CD4-positive, alpha-beta T cell treated with Interleukin-17A for 4 hours (primary cell): ENCODE results near the gene PLP2.
"Not testable (repeated sequence)": the region's sequence is repeated elsewhere in the genome, so short reads cannot be mapped to it uniquely, and the experiment has no call there.

Source experiments
- DNase-seq: peaks from one replicate; pipeline ENCODE4 v3.0.0-alpha.2; 2020; ENCODE audit warnings: mixed read lengths

The PLP2 gene, protein sequence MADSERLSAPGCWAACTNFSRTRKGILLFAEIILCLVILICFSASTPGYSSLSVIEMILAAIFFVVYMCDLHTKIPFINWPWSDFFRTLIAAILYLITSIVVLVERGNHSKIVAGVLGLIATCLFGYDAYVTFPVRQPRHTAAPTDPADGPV

DNA sequence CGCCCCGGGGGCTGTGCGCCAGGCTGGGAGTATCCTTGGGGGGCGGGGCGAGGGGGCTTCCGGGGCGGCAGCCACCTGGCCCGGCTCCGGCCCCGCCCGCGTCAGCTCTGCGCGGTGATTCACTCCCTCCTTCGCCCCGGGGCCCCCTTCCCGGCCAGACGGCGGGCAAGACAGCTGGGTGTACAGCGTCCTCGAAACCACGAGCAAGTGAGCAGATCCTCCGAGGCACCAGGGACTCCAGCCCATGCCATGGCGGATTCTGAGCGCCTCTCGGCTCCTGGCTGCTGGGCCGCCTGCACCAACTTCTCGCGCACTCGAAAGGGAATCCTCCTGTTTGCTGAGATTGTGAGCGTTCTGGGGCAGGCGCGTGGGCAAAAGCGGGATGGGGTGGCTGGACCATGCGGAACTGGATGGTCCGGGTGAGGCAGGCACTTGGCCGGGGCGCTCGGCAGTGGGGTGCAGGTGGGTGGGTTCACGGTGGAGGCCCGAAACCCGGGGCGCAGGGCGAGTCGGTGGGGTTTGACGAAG is at the start of gene PLP2:
TSS of gene PLP2 (plus strand) at position 147 of the 528 bp plus-strand sequence. CDS start at position 250, 103 bp downstream.
- peak; percentile 85 for DNase-seq

DNA sequence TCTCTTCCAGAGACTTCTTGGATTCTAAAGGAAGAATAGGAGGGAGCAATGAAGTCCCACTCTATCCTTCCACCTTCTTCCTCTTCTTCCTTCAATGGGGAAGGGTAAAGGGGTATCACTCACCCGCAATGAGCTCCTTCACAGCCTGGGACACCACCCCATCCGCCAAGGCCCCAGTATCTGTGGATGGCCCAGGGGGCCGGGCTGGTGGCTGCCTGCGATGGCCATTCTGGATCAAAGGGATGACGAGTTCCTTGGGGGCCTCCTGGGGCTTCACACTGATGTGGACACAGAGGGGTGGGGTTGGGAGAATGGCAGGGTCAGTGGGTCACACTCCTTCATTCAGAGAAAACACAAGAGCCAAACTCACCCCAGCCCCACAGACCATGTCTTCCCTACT is 49.2 kb upstream of the PLP2 start:
- DNase-seq = no peak

DNA sequence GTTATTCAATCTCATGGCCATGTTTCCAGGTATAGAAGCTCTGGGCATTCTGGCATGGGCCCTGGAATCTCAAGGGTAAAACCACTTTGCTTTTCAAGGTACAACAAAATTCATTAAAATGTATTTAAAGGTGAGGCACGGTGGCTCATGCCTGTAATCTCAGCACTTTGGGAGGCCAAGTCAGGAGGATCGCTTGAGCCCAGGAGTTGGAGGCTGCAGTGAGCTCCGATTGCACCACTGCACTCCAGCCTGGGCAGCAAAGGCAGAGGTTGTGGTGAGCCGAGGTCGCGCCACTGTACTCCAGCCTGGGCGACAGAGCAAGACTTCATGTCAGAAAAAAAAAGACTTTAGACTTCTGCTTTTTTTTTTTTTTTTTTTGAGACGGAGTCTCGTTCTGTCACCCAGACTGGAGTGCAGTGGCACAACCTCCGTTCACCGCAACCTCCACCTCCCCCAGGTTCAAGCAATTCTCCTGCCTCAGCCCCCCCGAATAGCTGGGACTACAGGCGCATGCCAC is 43.9 kb upstream of the PLP2 start:
- DNase-seq = not testable (repeated sequence)

DNA sequence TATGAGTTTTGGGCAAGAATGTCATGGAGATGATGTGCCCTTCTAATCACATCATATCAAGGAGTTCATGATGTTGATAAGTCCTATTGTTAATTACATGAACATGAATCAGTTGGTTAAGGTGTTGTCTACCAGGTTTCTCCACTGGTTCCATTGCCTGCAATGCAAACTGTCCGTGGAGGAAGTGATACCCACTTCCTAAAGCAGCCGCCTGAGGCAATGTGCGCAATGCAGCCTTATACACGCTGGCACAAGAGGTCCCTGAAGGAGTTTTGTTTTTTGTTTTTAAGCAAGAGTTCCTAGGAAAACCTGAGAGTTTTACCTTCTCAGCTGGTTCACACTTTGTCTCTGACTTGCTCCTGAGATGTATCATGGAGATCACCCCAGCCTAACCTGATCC is 42.3 kb upstream of the PLP2 start:
- no peak for DNase-seq

DNA sequence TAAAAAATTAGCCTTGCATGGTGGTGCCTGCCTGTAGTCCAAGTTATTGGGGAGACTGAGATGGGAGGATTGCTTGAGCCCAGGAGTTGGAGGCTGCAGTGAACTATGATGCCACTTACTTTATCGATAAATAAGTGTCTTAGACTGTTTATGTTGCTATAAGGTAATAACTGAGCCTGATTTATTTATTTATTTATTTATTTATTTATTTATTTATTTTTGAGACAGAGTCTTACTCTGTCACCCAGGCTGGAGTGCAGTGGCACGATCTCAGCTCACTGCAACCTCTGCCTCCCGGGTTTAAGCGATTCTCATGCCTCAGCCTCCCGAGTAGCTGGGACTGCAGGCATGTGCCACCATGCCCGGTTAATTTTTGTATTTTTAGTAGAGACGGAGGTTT is 39.4 kb upstream of the PLP2 start:
- DNase-seq = not testable (repeated sequence)

DNA sequence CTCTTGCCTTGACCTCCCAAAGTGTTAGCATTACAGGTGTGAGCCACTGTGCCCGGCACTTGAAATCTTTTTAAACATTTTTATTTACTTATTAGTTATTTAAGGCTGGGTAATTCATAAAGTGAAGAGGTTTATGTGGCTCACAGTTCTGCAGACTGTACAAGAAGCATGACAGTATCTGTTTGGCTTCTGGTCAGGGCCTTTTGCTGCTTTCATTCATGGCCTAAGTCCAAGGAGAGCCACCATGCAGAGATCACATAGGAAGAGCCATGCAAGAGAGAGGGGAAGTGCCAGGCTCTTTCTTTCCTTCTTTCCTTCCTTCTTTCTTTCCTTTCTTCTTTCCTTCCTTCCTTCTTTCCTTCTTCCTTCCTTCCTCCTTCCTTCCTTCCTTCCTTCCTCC is 37.9 kb upstream of the PLP2 start:
- no peak for DNase-seq

DNA sequence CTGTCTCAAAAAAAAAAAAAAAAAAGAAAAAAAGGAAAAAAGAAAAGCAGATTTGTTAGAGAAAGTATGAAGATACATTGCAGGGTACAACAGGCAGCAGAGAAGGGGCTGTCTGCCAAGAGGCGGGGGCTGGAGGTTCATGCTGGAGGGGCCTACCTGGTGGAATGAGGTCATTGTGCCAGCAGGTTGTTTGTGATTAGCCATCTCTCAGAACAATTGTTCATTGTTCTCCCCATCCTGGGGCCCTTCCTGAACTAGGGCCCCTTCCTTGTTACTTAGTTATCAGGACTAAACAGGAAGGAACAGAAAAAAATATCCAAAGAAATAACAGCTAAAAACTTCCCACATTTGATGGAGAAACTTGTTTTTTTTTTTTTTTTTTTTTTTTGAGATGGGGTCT is 34.2 kb upstream of the PLP2 start:
- no peak for DNase-seq

DNA sequence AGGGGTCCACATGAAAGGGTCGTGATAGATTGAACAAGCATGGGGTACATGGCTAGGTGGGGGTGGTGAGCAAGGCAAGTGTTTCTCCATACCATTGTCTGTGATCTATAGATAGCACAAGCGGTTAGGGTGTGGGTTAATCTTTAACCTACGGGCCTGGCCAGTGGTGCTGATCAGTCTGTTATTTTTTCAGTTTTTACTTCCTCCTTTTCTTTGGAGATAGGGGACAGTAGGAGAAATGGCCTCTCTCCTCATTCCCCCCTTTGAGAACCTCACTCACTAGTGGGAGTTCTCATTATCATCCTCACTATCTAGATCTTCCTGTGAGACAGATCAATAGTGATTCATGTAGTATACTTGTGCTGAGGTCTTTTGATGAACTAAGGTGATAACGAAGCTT is 32.0 kb upstream of the PLP2 start:
- no peak for DNase-seq

DNA sequence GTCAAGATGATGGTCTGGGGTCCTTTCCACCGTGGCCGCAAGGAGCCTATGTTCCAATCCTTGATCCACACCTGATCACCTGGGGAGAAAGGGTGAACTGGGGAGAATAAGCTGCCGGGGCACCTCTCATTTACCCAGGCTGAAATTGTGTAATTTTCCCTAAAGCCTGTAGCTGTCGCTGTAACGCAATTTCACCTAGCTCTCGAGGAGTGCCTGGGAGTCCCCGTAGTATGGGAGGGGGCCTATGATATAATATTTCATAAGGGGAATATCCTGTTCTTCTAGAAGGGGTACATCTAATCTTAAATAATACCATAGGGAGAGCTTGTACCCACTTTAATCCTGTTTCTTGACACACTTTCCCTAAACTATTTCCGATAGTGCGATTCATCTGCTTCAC is 29.4 kb upstream of the PLP2 start:
- not testable (repeated sequence) for DNase-seq

DNA sequence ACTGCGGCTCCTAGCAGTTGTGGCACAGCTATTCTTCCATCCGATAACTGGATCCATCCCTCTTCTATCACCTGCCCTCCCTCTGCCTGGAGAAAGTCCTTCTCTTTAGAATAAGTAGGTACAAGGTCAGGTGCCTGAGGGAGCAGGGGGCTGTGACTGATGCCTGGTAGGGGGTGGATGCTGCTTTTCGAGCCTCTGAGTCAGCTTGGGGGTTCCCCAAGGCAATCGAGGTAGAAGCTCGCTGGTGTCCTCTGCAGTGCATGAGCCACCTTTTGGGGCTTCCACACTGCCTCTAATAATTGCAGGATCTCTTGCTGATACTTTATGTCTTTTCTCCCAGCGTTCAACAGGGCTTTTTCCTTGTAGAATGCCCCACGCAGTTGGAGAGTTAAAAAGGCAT is 28.5 kb upstream of the PLP2 start:
- not testable (repeated sequence) for DNase-seq

DNA sequence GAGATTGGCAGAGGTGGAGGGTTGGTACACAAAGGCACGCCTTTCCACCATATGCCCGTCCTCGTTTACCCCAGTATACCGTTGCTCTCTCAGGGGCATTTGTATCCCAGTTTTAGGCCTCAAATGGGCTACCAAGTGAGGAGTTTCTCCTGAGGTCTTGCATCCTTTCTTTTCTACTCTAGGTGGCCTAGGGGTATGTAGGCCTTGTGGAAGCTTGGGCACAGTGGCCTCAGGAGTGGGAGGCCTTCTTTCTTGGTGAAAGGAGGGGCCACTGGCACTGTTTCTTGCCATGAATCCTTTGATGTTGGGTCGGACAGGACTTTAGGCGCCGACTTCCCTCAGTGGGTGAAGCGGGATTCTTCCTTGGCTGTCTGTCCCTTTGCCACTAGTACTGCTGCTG is 24.4 kb upstream of the PLP2 start:
- DNase-seq = no peak

DNA sequence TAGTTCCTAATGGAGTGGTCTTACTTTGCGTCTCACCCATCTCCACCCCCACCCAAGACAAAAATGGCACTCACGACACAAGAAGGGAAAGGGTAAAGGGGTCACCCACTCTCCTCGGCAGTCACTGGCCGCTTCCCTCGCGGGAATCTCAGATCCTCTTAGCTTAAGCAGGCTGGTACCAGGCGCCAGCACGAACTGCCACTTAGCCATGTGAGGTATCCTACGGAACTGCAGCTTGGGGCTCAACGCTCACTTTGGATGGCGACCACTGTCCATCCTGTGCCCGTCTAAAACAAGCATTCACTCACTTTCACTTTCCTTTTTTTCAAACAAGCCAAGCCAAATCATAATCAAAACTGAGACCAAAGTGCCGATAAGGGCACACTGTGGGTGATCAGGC is 23.8 kb upstream of the PLP2 start:
- no peak for DNase-seq

DNA sequence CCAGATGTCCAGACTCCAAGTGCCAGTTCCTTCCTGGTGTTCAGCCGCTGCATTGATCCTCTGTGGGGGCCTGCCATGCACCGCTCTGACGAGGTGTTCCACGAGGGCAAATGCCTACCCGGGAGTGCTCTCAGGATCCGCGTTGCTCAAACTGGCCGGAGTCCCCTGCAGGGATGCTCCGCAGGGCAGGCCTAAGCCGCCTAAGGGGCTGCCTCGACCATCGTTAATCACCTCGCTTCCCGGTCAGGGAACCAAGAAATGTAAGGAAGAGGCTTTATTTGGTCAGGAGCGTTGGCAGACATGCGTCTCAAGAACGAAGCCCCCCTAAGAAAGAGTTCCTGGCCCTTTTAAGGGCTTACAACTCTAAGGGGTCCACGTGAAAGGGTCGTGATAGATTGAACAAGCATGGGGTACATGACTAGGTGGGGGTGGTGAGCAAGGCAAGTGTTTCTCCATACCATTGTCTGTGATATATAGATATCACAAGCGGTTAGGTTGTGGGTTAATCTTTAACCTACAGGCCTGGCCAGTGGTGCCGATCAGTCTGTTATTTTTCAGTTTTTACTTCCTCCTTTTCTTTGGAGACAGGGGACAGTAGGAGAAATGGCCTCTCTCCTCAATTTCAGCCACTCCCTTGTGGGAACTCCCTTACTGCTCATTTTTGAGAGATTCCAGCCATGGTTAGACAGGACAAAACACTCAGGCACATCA is 23.2 kb upstream of the PLP2 start:
- not testable (repeated sequence) for DNase-seq

DNA sequence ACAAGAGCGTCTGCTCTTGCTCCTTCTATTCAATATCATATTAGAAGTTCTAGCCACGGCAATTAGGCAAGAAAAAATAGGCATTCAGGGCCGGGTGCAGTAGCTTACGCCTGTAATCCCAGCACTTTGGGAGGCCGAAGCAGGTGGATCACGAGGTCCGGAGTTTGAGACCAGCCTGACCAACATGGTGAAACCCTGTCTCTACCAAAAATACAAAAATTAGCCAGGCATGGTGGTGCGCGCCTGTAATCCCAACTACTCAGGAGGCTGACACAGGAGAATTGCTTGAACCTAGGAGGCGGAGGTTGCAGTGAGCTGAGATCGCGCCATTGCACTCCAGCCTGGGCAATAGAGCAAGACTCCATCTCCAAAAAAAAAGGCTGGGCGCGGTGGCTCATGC is 22.4 kb upstream of the PLP2 start:
- not testable (repeated sequence) for DNase-seq

DNA sequence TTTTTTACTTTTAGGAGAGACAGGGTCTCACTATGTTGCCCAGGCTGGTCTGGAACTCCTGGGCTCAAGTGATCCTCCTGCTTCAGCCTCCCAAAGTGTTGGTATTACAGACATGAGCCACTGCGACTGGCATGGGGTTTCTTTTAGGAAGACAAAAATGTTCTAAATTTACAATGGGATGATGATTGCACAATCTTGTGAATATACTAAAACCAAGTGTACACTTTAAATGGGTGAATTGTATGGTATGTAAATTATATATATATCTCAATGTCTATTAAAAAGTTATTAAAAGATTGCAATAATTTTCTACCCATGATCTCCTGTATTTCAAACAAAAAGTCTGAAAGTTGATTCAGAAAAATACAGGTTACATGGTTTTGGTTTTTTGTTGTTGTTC is 18.2 kb upstream of the PLP2 start:
- no peak for DNase-seq

DNA sequence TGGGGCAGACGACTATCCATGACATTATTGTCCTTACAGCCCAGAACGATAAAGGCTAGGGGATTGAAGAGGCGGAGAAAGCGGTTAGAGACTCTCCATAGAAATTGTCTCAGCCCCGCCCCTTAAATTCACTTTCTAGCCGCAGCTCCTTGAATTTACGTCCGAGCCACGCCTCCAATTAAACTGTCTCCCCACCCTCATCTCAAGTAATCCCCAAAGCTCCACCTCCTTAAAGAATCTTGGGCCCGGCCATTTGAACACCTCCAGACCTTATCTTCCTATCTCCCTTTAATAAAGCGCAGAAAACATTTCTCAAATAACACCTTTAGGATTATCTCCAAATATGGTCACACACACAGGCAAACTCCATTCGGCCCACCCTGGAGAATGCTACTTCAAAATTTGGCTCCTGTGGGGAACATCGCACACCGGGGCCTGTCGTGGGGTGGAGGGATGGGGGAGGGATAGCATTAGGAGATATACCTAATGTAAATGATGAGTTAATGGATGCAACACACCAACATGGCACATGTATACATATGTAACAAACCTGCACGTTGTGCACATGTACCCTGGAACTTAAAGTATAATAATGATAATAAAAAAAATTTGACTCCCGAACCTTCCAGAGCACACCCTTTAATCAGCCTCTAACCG is 16.3 kb upstream of the PLP2 start:
- DNase-seq = peak; percentile 63

DNA sequence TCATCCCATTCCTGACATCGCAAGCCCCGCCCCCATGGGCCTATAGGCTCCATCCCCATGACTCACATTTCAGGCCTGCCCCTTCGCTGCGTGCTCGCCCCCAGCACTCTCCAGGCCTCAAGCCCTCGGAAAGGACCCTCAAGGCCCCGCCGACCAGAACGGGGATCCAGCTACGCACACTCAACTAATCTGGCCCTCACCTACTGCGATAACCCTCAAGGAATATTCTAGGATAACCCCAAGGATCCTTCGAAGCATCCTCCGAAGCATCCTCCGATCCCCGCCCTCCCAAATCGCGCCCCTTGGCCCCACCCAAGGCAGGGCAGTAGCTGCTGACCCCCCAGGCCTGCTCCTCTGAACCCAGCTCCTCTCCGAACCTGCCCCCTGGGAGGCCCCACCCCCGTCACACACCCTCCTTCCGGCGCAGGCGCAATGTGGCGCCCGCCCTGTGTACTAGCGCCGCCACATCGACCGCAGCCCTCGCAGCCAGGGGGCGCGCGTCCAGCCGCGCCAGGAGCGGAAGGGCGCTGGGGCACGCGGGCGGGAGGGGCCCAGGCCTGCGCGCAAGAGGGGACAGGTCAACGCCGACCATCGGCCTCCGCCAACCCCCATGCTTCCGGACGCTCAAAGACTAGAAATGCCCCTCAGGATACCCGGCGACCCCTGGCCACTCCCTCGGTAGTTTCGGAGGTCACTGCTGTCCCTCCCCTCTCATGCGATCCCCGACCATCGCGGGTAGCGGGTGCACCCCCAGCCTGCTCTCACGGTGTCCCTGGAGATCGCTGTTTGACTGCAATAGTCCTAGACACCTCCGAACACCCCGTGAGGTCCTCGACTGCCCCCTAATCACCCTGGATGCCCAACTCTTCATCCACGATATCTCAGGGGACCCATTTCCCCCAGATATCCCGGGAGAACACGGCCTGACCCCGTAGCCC is 15.5 kb upstream of the PLP2 start:
- DNase-seq = peak; percentile 89

DNA sequence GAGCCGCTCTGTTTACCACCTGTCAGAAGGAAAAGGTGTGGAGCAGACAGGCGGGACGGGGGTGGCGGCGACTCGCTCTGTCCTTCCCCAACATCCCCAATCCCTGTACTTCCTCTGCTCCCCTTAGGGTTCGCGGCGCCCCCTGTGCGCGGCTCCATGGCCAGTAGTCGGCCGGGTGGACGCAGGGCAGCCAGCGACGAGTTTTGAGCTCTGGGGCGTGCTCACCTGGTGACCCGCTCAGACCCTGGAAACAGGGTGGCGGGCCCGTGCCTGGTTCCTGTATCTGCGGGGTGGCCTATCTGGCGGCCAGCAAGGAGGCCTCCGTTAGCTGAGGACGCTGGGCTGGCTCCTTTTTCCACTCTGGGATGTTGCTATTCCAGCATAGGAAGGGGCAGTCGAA is 14.5 kb upstream of the PLP2 start:
- DNase-seq = no peak

DNA sequence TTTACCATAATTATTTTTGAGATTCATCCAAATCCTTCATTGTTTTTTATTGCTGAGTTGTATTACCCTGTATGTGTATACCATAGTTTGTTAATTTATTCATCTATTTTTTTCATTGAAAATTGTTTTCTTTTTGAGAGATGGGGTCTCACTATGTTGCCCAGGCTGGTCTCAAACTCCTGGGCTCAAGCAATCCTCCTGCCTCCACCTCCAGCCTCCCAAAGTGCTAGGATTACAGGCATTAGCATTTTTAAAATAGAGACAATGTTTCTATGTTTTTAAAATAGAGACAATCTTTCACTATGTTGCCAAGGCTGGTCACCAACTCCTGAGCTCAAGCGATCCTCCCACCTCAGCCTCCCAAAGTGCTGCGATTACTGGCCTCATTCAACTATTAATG is 10.8 kb upstream of the PLP2 start:
- DNase-seq = no peak

DNA sequence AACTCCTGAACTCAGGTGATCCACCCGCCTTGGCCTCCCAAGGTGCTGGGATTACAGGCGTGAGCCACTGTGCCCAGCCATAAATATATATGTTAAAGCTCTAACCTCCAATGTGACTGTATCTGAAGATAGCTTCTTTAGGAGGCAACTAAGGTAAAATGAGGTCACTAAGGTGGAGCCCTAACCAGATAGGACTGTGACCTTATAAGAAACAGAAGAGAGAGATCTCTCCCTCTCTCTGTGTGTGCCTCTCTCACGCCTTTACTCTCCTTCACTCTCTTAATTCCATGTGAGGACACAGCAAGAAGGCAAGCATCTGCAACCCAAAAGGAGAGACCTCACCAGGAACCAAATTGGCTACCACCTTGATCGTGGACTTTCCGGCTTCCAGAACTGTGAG is 10.1 kb upstream of the PLP2 start:
- DNase-seq = no peak

DNA sequence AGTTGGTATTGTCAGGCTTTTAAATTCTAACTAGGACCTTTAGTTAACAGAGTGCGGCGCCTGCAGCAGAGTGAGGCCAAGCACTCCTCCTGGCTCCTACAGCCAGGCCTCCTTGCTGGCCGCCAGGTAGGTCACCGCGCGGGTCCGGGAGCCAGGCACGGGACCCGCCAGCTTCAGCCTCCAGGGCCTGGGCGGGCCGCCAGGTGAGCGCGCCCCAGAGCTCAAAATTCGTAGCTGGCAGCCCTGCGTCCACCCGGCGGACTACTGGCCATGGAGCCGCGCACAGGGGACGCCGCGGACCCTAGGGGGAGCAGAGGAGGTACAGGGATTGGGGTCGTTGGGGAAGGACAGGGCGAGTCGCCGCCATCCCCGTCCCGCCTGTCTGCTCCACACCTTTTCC is 9.1 kb upstream of the PLP2 start, which contains the start of gene MAGIX:
TSS of gene MAGIX (plus strand) at position 139 of the 400 bp plus-strand sequence. CDS start at position 271, 132 bp downstream.
- no peak for DNase-seq

DNA sequence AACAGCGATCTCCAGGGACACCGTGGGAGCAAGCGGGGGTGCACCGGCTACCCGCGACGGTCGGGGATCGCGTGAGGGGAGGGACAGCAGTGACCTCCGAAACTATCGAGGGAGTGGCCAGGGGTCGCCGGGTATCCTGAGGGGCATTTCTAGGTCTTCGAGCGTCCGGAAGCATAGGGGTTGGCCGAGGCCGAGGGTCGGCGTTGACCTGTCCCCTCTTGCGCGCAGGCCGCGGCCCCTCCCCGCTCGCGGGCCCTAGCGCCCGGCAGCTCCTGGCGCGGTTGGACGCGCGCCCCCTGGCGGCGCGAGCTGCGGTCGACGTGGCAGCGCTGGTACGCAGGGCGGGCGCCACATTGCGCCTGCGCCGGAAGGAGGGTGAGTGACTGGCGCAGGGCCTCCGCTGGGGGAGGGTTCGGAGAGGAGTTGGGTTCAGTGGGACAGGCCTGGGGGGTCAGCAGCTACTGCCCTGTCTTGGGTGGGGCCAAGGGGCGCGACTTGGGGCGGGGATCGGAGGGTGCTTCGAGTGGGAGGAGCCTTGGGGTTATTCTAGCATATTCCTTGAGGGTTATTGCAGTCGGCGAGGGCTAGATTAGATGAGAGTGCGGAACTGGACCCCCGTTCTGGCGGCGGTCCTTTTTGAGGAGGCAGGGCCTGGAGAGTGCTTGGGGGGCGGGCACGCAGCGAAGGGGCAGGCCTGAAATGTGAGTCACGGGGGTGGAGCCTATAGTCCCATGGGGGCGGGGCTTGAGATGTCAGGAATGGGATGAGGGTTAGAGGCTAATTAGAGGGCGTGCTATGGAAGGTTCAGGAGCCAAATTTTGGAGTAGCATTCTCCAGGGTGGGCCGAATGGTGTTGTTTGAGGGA is 7.9 kb upstream of the PLP2 start:
- DNase-seq = peak; percentile 86
